GM18526 (cell line): ENCODE results near the gene GGTLC2.

Experiments used
- POLR2A ChIP-seq: IDR thresholded peaks from 3 replicates; pipeline ENCODE4 v1.6.1; 2011; ENCODE audit not compliant: insufficient read length; ENCODE audit errors: extremely low read depth

The GGTLC2 gene

GRCh38 chr22:22681221-22681739, 36.9 kb downstream of the GGTLC2 start:
- TF ChIP-seq POLR2A, result no peak

GRCh38 chr22:22682196-22682595, 37.8 kb downstream of the GGTLC2 start:
- TF ChIP-seq POLR2A, result no peak

GRCh38 chr22:22682807-22683667, 38.6 kb downstream of the GGTLC2 start:
- TF ChIP-seq POLR2A, result no peak

- TF ChIP-seq POLR2A, result no peak
These were observed 39.4 kb downstream of the GGTLC2 start for GRCh38 chr22:22683668-22684361.

GRCh38 chr22:22684580-22685561, 40.5 kb downstream of the GGTLC2 start:
- TF ChIP-seq POLR2A, result no peak

- no peak for TF ChIP-seq POLR2A
These were observed 41.2 kb downstream of the GGTLC2 start for GRCh38 chr22:22685586-22685985.

GRCh38 chr22:22687638-22688500, 43.5 kb downstream of the GGTLC2 start:
- no peak for TF ChIP-seq POLR2A

GRCh38 chr22:22689621-22690345, 45.4 kb downstream of the GGTLC2 start:
- TF ChIP-seq POLR2A, result no peak

- no peak for TF ChIP-seq POLR2A
These were observed 46.6 kb downstream of the GGTLC2 start for GRCh38 chr22:22691055-22691454.

- TF ChIP-seq POLR2A, result no peak
These were observed 47.6 kb downstream of the GGTLC2 start for GRCh38 chr22:22691716-22692701.

- no peak for TF ChIP-seq POLR2A
These were observed 48.5 kb downstream of the GGTLC2 start for GRCh38 chr22:22692707-22693530.
